Erythroblast (primary cell): ENCODE data around the gene SNIP1.

Experiments
- GATA1 ChIP-seq: IDR thresholded peaks from 2 replicates; pipeline ENCODE4 v1.6.1; 2011; ENCODE audit warnings: low read depth, mild to moderate bottlenecking, control low read depth, low read length, moderate library complexity
- POLR2A ChIP-seq: IDR thresholded peaks from 2 replicates; pipeline ENCODE4 v1.6.1; 2011; ENCODE audit warnings: mild to moderate bottlenecking, low read length

- no peak for TF ChIP-seq POLR2A
- no peak for TF ChIP-seq GATA1
Observed at GRCh38 chr1:37495875-37496274, 58.2 kb downstream of the SNIP1 start.
